AG09309 (cell line): ENCODE results near the gene MST1.

ENCODE experiments used
- DNase-seq: peaks from one replicate; pipeline ENCODE4 v3.0.0-alpha.2; 2010; ENCODE audit warnings: low read depth
- H3K4me3 ChIP-seq: 2 replicates; pipeline ENCODE4 v1.5.1; 2011; ENCODE audit warnings: mild to moderate bottlenecking, low read depth, low read length, moderate library complexity; ENCODE audit not compliant: control insufficient read depth
- CTCF ChIP-seq: IDR thresholded peaks from 2 replicates; pipeline ENCODE4 v1.5.1; 2011; ENCODE audit warnings: mild to moderate bottlenecking, low read depth, low read length, inconsistent platforms; ENCODE audit not compliant: insufficient read depth, control insufficient read depth; ENCODE audit errors: missing control alignments

MST1 gene

GRCh38 chr3:49706456-49707112, 17.3 kb upstream of the MST1 start:
- no peak for DNase-seq
- TF ChIP-seq CTCF = no peak

GRCh38 chr3:49705390-49705960, 16.2 kb upstream of the MST1 start:
- no peak for TF ChIP-seq CTCF
- no peak for DNase-seq
- H3K4me3 ChIP-seq = no peak overlapping the region

More at GRCh38 chr3:49706456-49707112, 17.3 kb upstream of the MST1 start:
- H3K4me3 ChIP-seq = no peak overlapping the region

- no peak for DNase-seq
- H3K4me3 ChIP-seq = no peak overlapping the region
- no peak for TF ChIP-seq CTCF
Observed at GRCh38 chr3:49704629-49705028, 15.4 kb upstream of the MST1 start.

- TF ChIP-seq CTCF = no peak
- no peak for DNase-seq
- no peak overlapping the region for H3K4me3 ChIP-seq
Observed at GRCh38 chr3:49703956-49704355, 14.7 kb upstream of the MST1 start.

- peak; percentile 90 for TF ChIP-seq CTCF
- no peak for DNase-seq
Observed at GRCh38 chr3:49703443-49703927, 14.2 kb upstream of the MST1 start.

GRCh38 chr3:49702672-49703071, 13.4 kb upstream of the MST1 start:
- no peak for TF ChIP-seq CTCF
- no peak overlapping the region for H3K4me3 ChIP-seq
- DNase-seq = no peak

More at GRCh38 chr3:49703443-49703927, 14.2 kb upstream of the MST1 start:
- H3K4me3 ChIP-seq = no peak overlapping the region
